AG10803 (cell line): Measurements from ENCODE around the gene HIBCH.

Experiments used
- DNase-seq: peaks from one replicate; pipeline ENCODE4 v3.0.0; 2010; ENCODE audit warnings: low read depth
- H3K4me3 ChIP-seq: 2 replicates; pipeline ENCODE4 v1.5.1; 2011; ENCODE audit warnings: mild to moderate bottlenecking, low read length, control low read depth
- TF ChIP-seq, protein P1 (sequence below): conservative IDR thresholded peaks from 2 replicates; pipeline ENCODE4 v1.5.1; 2011; ENCODE audit warnings: mild to moderate bottlenecking, low read length, control low read depth, inconsistent platforms

The HIBCH gene, protein sequence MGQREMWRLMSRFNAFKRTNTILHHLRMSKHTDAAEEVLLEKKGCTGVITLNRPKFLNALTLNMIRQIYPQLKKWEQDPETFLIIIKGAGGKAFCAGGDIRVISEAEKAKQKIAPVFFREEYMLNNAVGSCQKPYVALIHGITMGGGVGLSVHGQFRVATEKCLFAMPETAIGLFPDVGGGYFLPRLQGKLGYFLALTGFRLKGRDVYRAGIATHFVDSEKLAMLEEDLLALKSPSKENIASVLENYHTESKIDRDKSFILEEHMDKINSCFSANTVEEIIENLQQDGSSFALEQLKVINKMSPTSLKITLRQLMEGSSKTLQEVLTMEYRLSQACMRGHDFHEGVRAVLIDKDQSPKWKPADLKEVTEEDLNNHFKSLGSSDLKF

DNA sequence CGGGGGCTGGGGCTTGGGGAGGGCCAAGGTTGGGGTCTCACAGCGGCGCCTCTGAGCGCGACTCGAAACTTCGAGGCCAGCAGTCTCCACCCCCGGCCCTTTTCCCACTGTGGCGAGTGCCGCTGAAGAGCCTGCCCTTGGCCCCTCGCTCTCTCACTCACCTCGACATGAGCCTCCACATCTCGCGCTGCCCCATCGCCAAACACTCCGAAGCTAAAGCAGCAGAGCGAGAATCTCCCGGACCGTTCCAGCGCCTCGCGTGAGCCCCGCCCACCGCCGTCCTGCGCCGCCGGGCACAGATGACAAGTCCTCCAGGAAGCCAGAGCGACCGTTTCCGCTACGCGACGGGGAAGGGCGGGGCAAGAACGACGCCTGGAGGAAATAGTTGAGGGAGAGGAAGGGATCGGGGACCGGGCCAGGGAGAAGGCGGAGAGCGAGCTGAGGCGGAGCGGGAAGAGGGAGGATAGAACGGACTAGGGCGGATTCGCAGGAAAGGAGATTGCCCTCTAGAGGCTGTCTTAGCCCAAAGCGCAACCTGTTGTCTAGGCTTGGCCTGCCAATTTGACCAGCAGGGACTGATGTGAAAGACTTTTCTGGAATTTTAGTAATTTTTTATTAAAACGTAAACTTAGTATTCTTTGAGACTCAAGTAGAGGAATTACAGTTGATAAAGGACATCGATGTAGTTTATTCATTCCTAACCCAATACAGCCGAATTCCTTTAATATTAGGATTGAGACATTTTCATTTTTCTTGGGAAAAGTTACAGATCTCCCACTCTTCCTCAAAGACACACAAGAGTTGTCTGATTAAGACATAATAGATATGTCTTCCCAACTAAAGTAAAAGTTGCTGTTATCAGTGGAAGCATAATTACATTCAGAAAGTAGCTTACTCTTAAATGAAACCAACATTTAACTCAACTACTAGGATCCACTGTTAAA is at the start of gene HIBCH:
TSS of gene HIBCH (minus strand) at position 272 of the 944 bp plus-strand sequence. CDS start at position 196, 76 bp downstream.
- TF ChIP-seq, protein P1, sequence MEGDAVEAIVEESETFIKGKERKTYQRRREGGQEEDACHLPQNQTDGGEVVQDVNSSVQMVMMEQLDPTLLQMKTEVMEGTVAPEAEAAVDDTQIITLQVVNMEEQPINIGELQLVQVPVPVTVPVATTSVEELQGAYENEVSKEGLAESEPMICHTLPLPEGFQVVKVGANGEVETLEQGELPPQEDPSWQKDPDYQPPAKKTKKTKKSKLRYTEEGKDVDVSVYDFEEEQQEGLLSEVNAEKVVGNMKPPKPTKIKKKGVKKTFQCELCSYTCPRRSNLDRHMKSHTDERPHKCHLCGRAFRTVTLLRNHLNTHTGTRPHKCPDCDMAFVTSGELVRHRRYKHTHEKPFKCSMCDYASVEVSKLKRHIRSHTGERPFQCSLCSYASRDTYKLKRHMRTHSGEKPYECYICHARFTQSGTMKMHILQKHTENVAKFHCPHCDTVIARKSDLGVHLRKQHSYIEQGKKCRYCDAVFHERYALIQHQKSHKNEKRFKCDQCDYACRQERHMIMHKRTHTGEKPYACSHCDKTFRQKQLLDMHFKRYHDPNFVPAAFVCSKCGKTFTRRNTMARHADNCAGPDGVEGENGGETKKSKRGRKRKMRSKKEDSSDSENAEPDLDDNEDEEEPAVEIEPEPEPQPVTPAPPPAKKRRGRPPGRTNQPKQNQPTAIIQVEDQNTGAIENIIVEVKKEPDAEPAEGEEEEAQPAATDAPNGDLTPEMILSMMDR, result peak; percentile 95
- DNase-seq, result peak; percentile 99
- H3K4me3 ChIP-seq, result peak within 1 kb of the TSS; percentile 73

GRCh38 chr2:190367091-190367490 is 47.5 kb upstream of the HIBCH start:
- no peak overlapping the region for H3K4me3 ChIP-seq
- no peak for DNase-seq

DNA sequence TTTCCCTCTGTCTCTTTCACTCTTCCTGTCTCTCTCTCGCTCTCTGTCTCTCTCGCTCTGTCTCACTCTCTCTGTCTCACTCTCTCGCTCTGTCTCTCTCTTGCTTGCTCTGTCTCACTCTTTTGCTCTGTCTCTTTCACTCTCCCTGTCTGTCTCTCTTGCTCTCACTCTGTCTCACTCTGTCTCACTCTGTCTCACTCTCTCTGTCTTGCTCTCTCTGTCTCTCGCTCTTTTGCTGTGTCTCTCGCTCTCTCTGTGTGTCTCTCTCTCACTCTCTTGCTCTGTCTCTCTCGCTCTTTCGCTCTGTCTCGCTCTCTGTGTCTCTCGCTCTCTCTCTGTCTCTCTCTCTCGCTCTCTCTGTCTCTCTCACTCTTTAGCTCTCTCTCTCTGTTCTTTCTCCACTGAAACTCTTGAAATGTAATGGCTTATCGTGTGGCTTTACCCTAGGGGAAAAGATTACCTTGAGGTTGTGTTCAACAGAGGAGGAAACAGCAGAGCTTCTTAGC is 46.7 kb upstream of the HIBCH start:
- H3K4me3 ChIP-seq, result no peak overlapping the region
- DNase-seq, result no peak
- TF ChIP-seq, protein P1, result no peak

More at GRCh38 chr2:190367091-190367490, 47.5 kb upstream of the HIBCH start:
- TF ChIP-seq, protein P1, result no peak

DNA sequence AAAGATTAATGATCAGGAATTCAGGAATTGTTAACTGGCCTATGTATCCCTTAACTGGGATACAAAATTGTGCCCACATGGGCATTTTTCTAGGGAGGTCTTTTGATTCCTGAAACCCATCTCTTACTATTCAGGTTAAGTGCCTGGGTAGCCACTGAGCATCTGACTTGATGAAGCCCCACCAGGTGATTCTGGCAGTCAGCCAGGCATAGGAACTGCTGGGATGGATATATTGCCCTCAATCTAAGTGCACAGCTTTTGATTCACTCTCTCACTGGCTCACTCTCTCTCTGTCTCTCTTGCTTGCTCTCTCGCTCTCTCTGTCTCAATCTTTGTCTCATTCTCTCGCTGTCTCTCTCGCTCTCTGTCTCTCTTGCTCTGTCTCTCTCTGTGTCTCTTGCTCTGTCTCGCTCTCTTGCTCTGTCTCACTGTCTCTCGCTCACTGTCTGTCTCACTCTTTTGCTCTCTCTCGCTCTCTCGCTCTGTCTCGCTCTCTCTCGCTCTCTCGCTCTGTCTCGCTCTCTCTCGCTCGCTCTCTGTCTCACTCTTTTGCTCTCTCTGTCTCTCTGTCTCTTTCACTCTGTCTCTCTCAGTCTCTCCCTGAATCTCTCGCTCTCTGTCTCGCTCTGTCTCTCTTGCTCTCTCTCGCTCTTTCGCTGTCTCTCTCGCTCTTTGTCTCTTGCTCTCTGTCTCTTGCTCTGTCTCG is 46.0 kb upstream of the HIBCH start:
- TF ChIP-seq, protein P1, result no peak
- no peak for DNase-seq
- no peak overlapping the region for H3K4me3 ChIP-seq

DNA sequence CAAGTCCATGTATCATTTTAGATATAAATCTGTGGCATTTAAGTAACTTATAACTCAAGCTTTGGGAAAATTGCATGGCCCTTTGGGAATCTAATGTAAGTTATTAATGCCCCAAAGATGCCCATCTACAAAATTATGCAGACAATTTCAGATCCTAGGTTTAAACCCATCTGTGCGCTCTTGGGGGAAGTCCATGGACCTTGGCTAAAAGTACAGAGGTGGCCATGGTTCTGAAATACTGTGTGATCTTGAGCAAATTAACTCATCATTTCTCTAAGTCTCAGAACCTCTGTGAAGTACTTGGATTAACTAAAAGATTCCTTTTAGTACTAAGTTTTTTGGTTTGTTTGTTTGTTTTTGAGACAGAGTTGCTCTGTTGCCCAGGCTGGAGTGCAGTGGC is 43.3 kb upstream of the HIBCH start:
- TF ChIP-seq, protein P1, result no peak
- DNase-seq, result no peak

GRCh38 chr2:190361572-190361971 is 41.9 kb upstream of the HIBCH start:
- H3K4me3 ChIP-seq, result no peak overlapping the region
- TF ChIP-seq, protein P1, result no peak
- no peak for DNase-seq

More for the DNA sequence above, 43.3 kb upstream of the HIBCH start:
- H3K4me3 ChIP-seq, result no peak overlapping the region
